HG03342 (cell line): ENCODE data around the gene ZNF492.
"Not testable (repeated sequence)": the region's sequence is repeated elsewhere in the genome, so short reads cannot be mapped to it uniquely, and the experiment has no call there.

Experiments used
- ATAC-seq: cut with Tn5 transposase; IDR thresholded peaks from one replicate; pipeline ENCODE4 v1.9.1; 2021; ENCODE audit warnings: mild to moderate bottlenecking, moderate library complexity; ENCODE audit not compliant: unreplicated experiment

The ZNF492 gene

DNA sequence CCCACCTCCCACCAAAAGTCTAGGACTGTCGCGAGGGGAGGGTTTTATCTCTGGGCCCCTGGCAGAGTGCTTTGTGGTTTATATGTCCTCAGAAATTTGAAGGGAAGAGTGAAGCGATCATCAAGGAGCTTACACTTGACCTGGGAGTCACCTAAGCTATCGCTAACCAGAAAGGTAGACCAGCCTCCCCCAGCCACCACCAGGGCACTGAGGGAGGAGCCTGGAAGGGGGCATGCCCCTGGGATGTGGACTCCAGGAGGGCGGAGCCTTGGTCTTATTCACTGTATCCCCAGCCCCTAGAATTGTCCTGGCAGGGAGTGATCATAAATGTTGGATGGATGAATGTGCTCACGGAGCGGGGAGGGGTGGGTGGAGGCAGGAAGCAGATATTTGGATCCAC, 16.9 kb upstream of the ZNF492 start:
- ATAC-seq, result not testable (repeated sequence)

DNA sequence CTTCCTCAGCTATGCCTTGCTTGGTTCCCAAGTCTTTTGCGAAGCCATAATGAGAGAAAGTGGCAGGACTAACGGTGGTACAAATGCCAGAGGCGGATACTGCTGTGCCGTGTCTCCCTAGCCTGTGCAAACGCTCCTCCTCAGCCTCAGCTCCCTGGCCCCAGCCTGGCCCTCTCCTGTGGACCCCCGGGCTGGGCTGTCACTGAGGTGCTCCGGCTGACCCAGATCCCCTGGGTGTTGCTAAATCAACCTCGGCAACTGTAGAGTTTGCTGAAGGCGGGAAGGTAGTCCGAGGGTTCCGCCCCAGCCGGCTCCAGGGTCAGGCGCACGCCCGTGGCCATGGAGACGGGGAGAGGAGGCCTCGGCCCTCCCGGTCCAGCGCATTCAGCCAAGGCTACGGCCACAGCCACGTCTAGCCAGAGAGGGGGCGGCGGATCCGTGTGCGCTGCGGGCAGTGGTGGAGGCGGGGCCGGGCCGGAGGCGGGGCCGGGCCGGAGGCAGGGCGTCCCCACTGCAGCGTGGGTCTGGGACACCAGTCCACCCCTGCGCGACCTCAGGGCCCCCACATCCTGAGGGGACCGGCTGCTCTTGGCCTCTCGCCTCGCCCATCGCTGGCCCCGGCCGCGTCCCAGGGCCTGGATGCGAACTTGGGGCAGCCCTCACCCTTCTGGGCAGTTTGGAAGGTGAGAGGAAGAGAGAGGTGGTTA, 16.4 kb upstream of the ZNF492 start:
- ATAC-seq, result no peak

DNA sequence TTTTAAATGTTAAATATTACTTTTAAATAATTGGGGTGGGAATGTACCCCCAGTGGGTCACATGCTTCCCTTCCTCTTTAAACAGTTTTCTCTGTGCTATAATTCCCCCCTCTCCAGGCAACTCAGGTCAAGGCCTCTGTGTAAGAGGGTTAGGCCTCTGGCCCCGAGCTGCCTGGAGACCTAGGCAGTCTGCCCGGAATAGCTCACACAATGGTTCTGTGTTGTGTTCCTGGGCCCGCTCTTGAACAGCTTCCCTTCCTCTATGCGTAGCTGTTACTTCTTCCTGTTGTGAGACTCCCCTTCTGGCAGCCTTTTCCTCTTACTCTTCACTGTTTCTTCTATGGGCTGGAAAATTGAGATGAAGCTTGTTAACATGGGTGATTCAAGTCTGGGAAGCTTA, 14.8 kb upstream of the ZNF492 start:
- ATAC-seq, result no peak

DNA sequence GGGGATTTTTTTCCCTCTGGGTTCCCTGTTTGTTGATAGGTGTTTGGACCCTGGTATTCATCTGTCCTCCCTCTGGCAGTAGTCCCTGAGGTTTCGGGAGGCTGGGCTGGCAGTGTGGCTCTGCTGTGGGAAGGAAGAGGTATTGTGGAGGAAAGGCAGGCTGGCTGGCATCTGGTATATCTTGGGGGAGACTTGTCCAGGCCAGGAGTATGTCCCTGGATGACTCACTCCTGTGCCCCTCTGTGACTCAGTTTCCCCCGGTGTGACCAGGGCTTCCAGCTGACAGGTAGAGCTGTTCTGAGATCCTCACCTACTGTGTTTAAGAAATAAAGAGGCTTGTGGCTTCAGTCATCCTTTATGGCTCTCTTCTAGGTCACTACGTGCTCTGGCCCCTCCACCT, 14.2 kb upstream of the ZNF492 start:
- no peak for ATAC-seq

DNA sequence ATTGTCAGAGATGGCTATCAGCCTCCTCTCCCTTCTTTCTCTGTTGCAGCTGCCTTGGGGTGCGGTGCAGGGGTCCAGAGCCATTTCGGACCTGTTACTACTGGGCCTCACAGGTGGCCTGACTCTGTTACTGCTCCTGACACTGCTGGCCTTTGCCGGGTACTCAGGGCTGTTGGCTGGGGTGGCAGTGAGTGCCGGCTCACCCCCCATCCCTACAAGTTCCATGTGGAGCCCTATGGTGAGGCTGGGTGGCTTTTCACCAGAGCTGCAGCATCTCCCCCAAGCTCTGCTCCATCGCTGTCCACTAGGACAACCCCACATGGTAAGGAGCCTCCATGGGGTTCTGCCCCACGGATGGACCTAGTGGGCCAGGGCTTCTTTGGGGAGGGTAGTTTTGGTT, 13.7 kb upstream of the ZNF492 start:
- ATAC-seq, result no peak

DNA sequence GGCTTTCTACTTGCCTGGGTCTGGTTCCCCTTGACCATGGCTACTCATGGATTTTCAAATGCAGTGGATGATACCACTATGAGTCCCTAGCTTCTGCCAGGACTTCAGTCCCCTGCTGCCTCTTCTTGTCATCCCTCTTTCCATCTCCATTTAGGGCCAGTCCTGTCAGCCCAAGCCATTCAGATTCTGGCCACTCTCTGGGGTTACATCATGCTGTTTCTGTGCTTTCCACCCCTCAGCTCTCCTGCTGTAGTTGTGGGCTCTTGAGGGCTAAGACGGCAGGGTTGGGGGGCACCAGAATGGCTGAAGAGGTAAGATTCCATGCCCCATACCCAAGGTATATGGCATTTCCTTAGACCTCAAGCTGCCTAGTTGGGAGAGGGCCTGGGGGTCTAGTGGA, 13.2 kb upstream of the ZNF492 start:
- no peak for ATAC-seq

DNA sequence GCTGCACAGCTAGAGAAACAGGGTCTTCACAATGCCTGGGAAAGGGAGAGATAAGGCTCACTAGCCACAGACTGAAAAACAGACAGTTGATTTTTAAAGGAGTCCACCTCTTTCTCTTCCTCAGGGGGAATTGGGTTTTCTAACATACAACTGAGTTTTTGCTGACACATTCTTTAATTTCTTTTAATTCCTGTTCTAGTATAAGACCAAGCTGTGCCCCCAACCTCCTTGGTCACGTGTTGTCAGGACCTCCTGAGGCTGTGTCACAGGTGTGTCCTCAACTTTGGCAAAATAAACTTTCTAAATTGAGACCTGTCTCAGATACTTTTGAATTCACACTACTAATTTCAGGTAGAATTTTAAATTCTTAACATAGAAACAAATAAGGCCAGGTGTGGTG, 12.1 kb upstream of the ZNF492 start:
- no peak for ATAC-seq

DNA sequence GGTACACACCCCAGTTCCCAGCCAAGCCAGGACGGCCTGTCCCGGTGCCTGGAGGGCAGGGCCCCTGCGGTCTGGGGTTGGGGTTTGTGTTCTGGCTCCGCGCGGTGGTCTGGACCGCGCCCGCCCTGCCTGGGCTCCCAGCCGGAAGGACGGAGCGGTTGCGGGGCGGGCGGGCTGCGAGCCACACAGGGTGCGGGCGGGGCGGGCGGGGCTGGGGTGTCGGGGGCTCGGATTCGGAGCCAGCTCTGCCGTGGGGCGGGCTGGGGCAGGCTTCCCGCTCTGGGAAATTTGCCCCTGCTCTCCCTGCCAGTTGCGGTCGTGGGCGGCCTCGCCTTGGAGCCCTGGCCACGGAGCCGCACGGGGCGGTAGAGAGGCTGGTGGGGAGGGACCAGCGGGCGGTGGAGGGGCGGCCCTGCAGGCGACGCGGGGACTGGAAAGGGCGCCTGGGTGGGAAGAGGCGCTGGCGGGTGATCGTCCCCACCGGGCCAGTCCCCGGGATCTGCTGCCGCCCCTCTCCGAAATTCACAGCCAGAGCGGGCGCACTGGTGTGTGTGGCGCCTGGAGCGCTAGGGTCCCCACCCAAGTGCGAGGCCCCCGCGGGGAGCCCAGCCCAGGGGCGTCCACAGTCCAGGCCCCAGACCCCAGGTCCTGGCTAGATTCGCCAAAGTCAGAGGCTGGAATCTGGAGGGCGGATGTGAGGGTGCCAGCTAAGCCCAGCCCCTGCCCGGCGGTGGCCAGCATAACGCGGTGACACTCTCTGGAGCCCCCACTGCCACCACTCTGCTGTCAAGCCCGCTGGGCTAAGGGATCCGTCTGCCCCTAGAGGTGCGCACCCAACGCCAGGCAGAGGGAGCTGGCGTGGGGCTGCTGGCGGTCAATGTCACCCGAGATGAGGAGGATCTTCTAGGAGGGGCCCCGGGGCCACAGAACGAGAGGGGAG, 11.0 kb upstream of the ZNF492 start:
- no peak for ATAC-seq

DNA sequence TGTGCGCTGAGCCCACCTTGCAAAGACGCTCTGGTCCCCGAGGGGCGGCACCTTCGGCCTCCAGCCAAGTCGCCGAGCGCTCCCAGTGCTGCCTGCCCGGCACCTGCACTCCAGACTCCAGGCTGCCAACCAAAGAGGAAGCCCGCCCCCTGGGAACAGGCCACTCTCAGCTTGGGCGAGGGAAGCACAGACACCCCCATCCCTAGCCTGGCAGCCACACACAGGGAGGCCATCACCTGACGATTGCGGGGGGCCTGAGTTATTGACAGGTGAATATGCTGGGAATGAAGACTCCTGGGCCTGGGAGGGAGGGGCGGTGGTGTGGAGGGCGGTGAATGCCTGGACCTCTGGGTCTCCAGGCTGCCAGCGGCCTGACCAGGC, 10.3 kb upstream of the ZNF492 start:
- ATAC-seq, result no peak

DNA sequence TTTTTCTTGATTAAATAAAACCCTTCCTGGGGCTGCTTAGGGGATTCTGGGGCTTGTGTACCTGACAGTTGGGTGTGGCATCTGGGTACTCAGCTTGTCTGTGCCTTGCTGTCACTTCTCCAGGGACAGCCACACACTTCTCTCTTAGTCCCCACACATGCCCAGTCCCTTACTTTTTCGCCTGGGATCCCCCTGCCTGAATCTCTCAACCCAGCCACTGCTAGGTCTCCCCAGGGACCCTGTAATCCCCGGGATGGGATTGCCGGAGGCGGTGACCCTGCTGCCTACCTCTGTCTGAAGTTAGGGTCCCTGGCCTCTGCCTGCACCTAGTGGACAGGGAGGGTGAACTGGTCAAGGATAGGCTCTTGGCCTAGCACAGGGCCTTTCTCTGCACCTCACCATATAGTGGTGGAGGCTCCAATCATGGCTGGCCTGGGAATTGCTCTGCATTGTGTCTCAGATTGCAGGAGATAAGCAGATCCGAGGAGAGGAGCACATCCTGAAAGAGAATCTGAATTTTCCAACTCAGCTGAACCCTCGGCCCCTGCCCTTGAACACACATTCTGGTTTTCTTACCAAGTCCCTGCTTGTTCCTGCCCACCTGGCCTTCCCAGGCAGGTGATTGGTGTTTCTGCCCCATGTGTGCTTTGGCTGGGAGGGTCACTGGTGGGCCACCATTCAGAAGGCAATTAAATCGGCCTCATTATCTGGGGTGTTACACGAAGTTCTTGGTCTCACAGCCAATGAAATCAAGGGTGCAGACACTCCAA, 8.7 kb upstream of the ZNF492 start:
- ATAC-seq, result no peak

DNA sequence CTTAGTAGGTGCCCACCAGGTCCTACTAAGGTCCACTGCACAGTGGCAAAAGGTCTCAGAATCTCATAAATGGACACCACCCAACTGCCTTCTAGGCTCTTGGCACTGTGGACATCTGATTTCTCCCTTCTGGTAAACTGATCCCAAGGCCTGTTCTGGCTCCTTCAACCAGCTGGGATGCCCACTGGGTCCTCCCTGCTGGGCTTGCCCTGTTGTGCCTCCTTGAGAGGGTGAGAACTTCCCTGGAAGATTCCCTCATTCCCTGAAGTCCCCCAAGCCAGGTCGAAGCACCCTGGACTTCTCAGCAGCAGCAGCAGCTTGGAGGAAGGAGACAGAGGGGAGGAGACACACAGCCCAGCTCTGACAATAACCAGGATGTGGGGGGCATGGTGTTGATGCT, 6.6 kb upstream of the ZNF492 start:
- ATAC-seq, result no peak

DNA sequence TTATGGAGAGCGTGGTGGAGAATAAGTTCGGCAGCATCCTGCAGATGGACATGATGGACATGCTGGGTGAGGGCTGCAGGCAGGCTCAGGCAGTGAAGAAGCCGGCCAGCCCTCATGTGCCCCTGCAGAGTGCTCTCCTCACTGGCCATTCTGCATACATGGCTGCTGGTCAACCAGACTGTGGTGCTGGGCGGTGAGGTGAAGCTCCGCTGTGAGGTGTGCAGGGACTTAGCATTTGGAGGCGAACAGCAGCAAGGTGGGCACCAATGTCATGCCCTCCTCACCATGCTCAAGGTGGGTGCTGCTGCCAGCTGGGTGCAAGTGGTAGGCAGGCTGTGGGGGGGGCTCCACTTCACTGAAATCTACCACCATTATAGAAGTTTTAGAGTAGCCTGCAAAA, 5.7 kb upstream of the ZNF492 start:
- ATAC-seq, result no peak

DNA sequence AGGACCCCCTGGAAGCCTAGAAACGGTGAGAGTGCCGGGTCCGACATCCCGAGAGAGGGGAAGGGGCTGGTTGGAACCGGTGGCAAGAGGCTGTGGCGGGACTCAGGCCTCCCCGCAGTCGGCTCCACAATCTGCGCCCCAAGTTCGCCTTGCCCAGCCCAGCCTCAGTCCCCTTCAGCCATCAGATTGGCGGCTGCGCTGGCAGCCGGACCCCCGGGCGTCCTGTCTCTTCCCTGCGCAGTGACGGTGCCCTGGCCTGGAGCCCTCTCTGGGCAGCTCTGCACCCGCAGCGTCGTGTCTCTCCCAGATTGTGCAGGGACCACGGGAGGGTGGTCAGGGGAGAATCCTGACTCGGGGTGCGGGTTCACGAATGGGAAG, 315 bp downstream of the ZNF492 start:
- ATAC-seq, result no peak

DNA sequence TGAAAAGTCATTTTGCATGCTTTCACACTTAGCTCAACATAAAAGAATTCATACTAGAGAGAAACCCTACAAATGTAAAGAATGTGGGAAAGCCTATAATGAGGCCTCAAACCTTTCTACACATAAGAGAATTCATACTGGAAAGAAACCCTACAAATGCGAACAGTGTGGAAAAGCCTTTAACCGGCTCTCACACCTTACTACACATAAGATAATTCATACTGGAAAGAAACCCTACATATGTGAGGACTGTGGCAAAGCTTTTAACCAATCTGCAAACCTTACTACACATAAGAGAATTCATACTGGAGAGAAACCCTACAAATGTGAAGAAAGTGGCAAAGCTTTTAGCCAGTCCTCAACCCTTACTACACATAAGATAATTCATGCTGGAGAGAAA, 51.4 kb downstream of the ZNF492 start:
- not testable (repeated sequence) for ATAC-seq

DNA sequence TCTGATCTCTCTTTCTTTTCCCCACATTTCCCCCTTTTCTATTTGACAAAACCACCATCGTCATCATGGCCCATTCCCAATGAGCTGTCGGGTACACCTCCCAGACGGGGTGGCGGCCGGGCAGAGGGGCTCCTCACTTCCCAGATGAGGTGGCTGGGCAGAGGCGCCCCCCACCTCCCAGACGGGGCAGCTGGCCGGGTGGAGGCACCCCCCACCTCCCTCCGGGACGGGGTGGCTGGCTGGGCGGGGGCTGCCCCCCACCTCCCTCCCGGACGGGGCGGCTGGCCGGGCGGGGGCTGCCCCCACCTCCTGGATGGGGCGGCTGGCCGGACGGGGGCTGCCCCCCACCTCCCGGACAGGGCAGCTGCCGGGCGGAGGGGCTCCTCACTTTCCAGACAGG, 68.5 kb downstream of the ZNF492 start:
- ATAC-seq, result not testable (repeated sequence)

DNA sequence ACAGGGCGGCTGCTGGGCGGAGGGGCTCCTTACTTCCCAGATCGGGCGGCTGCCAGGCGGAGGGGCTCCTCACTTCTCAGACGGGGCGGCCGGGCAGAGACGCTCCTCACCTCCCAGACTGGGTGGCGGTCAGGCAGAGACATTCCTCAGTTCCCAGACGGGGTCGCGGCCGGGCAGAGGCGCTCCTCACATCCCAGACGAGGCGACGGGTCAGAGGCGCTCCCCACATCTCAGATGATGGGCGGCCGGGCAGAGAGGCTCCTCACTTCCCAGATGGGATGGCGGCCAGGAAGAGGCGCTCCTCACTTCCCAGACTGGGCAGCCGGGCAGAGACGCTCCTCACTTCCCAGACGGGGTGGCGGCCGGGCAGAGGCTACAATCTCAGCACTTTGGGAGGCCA, 69.0 kb downstream of the ZNF492 start:
- not testable (repeated sequence) for ATAC-seq

DNA sequence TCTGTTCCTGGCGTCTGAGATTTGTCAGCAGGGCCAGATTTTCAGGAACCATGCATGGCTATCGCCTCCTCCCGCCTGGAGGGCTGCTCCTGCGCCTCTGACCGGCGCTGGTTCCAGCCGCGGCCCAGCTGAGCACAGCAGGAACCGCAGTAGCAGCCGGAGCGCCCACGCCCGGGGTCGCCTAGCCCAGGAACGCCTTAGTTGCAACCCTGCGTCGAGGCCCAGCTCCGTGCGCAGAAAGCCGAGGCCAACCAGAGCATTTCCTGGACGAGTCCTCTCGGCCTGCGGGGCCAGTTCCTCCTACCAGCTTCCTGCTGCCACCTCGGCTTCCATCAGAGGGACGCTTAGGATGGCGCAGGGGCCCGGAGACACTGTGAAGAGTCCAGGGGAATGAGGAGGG, 74.9 kb downstream of the ZNF492 start:
- no peak for ATAC-seq
